Measurements from ENCODE around the gene SNHG17. TPM values are rescaled to one million over a fixed set of nuclear protein-coding genes. Genes with fewer than 3 reads are reported as not detected.
"Not testable (repeated sequence)": the region's sequence is repeated elsewhere in the genome, so short reads cannot be mapped to it uniquely, and the experiment has no call there.

SNHG17 gene
- total RNA-seq, 4 donors from 2014 or later: 16.4 to 60.9 (median 34.3) TPM

GRCh38 chr20:38472513-38473366, 37.6 kb upstream of the SNHG17 start, which contains the start of gene RALGAPB:
TSS of gene RALGAPB (plus strand) at chr20:38472843. CDS start at chr20:38488433, 15,590 bp downstream.
- WGBS, 2 donors: 0 to 1% methylated on average over 14 to 74 of the region's 81 CpGs
- H3K4me3 ChIP-seq: peak within 1 kb of the TSS; percentile 61 to 91 (median 79)
- peak in 1 of 2 donors; percentile 68 for TF ChIP-seq POLR2A (IDR thresholded peaks at IDR 0.05)
- TF ChIP-seq CTCF (IDR thresholded peaks at IDR 0.05): peak in 4 of 5 experiments; percentile 32 to 64 (median 45)
- peak; percentile 88 to 90 for TF ChIP-seq EP300 (IDR thresholded peaks at IDR 0.05)
- H3K4me1 ChIP-seq: peaks cover 0 to 44% (median 15%) of the 10 kb centered on the region in 4 donors
- H3K36me3 ChIP-seq: no peaks in the 10 kb centered on the region
- H3K9me3 ChIP-seq: no peaks in the 10 kb centered on the region
- peak; percentile 98 to 99 for DNase-seq (ENCODE audit: low spot score in 2 of 2)
- no peaks in the 10 kb centered on the region for H3K27me3 ChIP-seq
- peak within 1 kb of the TSS; percentile 64 to 91 (median 84) for H3K27ac ChIP-seq

GRCh38 chr20:38471987-38472512, 36.9 kb upstream of the SNHG17 start:
- WGBS, 2 donors: 22 to 27% methylated on average over 12 of the region's 12 CpGs
- TF ChIP-seq POLR2A (IDR thresholded peaks at IDR 0.05) (no peak), CTCF (IDR thresholded peaks at IDR 0.05) (no peak), EP300 (IDR thresholded peaks at IDR 0.05) (no peak)
- peak overlapping the region; percentile 61 to 91 (median 79) for H3K4me3 ChIP-seq
- no peak for DNase-seq (ENCODE audit: low spot score in 2 of 2)
- peak overlapping the region; percentile 64 to 91 (median 84) for H3K27ac ChIP-seq
- H3K27me3 ChIP-seq: no peaks in the 10 kb centered on the region
- peaks cover 0 to 44% (median 15%) of the 10 kb centered on the region in 4 donors for H3K4me1 ChIP-seq
- no peaks in the 10 kb centered on the region for H3K36me3 ChIP-seq
- H3K9me3 ChIP-seq: no peaks in the 10 kb centered on the region

- H3K4me3 ChIP-seq: no peak overlapping the region
- no peaks in the 10 kb centered on the region for H3K36me3 ChIP-seq
- no peak for DNase-seq (ENCODE audit: low spot score in 2 of 2)
- peak overlapping the region in 1 of 4 donors; percentile 83 for H3K27ac ChIP-seq
- no peak for TF ChIP-seq POLR2A (IDR thresholded peaks at IDR 0.05)
- no peak for TF ChIP-seq CTCF (IDR thresholded peaks at IDR 0.05)
- TF ChIP-seq EP300 (IDR thresholded peaks at IDR 0.05): no peak
- WGBS, 2 donors: 67 to 75% methylated on average over 1 of the region's 1 CpG
- H3K9me3 ChIP-seq: no peaks in the 10 kb centered on the region
- peaks cover 0 to 40% (median 15%) of the 10 kb centered on the region in 4 donors for H3K4me1 ChIP-seq
- H3K27me3 ChIP-seq: no peaks in the 10 kb centered on the region
Measured at GRCh38 chr20:38471245-38471644, 36.1 kb upstream of the SNHG17 start.

GRCh38 chr20:38466983-38467382, 31.9 kb upstream of the SNHG17 start:
- Histone ChIP-seq H3K27me3 (no peaks in the 10 kb centered on the region), H3K36me3 (no peaks in the 10 kb centered on the region), H3K9me3 (no peaks in the 10 kb centered on the region), H3K4me1 (peaks cover 0 to 7% (median 0%) of the 10 kb centered on the region in 4 donors), H3K4me3 (no peak overlapping the region), H3K27ac (no peak overlapping the region)
- 58 to 65% methylated on average over 3 of the region's 3 CpGs for WGBS, 2 donors
- TF ChIP-seq CTCF (IDR thresholded peaks at IDR 0.05) (no peak), POLR2A (IDR thresholded peaks at IDR 0.05) (no peak), EP300 (IDR thresholded peaks at IDR 0.05) (no peak)
- no peak for DNase-seq (ENCODE audit: low spot score in 2 of 2)

- no peaks in the 10 kb centered on the region for H3K9me3 ChIP-seq
- no peaks in the 10 kb centered on the region for H3K27me3 ChIP-seq
- no peaks in the 10 kb centered on the region for H3K4me1 ChIP-seq
- H3K4me3 ChIP-seq: no peak overlapping the region
- no peaks in the 10 kb centered on the region for H3K36me3 ChIP-seq
- no peak for DNase-seq (ENCODE audit: low spot score in 2 of 2)
- TF ChIP-seq CTCF (IDR thresholded peaks at IDR 0.05): no peak
- TF ChIP-seq EP300 (IDR thresholded peaks at IDR 0.05): no peak
- TF ChIP-seq POLR2A (IDR thresholded peaks at IDR 0.05): no peak
- no peak overlapping the region for H3K27ac ChIP-seq
- 79 to 90% methylated on average over 2 of the region's 2 CpGs for WGBS, 2 donors
Measured at GRCh38 chr20:38466171-38466570, 31.0 kb upstream of the SNHG17 start.

- DNase-seq (ENCODE audit: low spot score in 2 of 2); H3K36me3 ChIP-seq; H3K27ac ChIP-seq; H3K27me3 ChIP-seq; H3K4me3 ChIP-seq; H3K9me3 ChIP-seq; H3K4me1 ChIP-seq: not testable (repeated sequence)
- WGBS, 2 donors: 100% methylated on average over 5 of the region's 30 CpGs; no CpG with 5 or more reads in 1 of the 2 donors
Measured at GRCh38 chr20:38461569-38461968, 26.4 kb upstream of the SNHG17 start.

GRCh38 chr20:38461167-38461566, 26.0 kb upstream of the SNHG17 start:
- H3K9me3 ChIP-seq; DNase-seq (ENCODE audit: low spot score in 2 of 2): not testable (repeated sequence)
- 80% methylated on average over 1 of the region's 33 CpGs; no CpG with 5 or more reads in 1 of the 2 donors for WGBS, 2 donors

More at GRCh38 chr20:38461167-38461566, 26.0 kb upstream of the SNHG17 start:
- H3K27me3 ChIP-seq, H3K36me3 ChIP-seq, H3K4me3 ChIP-seq, H3K4me1 ChIP-seq, H3K27ac ChIP-seq: not testable (repeated sequence)
